IMR-90 (cell line): ENCODE measurements around the gene VARS2. TPM values are rescaled to one million over a fixed set of nuclear protein-coding genes. Genes with fewer than 3 reads are reported as not detected.
A peak's percentile ranks its signal among the peaks of the same experiment; 100 is the strongest.

Source experiments
- ATAC-seq: fragments of 200-7000 bp; cut with Tn5 transposase; 2 replicates; pipeline ENCODE4 v1.9.1; 2020; ENCODE audit warnings: low read depth, mild to moderate bottlenecking, moderate library complexity
- BruUV-seq: library from RNA; stranded (reverse); fragments of 400-500 nt; replicated peaks from 2 replicates; lab custom pipeline; 2021; lab: Mats Ljungman, UMichigan
- CTCF ChIA-PET: fragments of 300-600 bp; formaldehyde crosslinking; extraction: SDS; loops from one replicate; lab custom pipeline; 2021; ENCODE audit warnings: antibody characterized with exemption; lab: Yijun Ruan, JAX
- POLR2A ChIA-PET: fragments of 300-600 bp; sonication (Branson Sonifier 250); formaldehyde crosslinking; loops from one replicate; lab custom pipeline; 2022; ENCODE audit warnings: antibody characterized with exemption; ENCODE audit not compliant: unreplicated experiment; lab: Charles Lee
- DNase-seq: peaks from one replicate; pipeline ENCODE4 v3.0.0; 2013
- H2AFZ ChIP-seq: replicated peaks from 2 replicates; pipeline ENCODE3; 2013; ENCODE audit warnings: low read length, mild to moderate bottlenecking; ENCODE audit not compliant: poor library complexity
- H2AK5ac ChIP-seq: 2 replicates; pipeline ENCODE4 v1.6.1; 2013; ENCODE audit warnings: low read depth, low read length, inconsistent platforms
- H2AK9ac ChIP-seq: replicated peaks from 2 replicates; pipeline ENCODE3; 2013; ENCODE audit warnings: mild to moderate bottlenecking, low read depth, low read length, moderate library complexity; ENCODE audit not compliant: poor library complexity
- H2BK120ac ChIP-seq: 2 replicates; pipeline ENCODE4 v1.6.1; 2013; ENCODE audit warnings: low read depth, low read length, inconsistent platforms
- H2BK15ac ChIP-seq: 3 replicates; pipeline ENCODE4 v1.6.1; 2013; ENCODE audit warnings: low read depth, low read length, inconsistent platforms
- H2BK20ac ChIP-seq: 2 replicates; pipeline ENCODE4 v1.6.1; 2013; ENCODE audit warnings: low read depth, mild to moderate bottlenecking, inconsistent platforms, low read length, moderate library complexity
- H2BK5ac ChIP-seq: 2 replicates; pipeline ENCODE4 v1.6.1; 2013; ENCODE audit warnings: mild to moderate bottlenecking, low read depth, low read length, inconsistent platforms; ENCODE audit not compliant: poor library complexity, severe bottlenecking
- H3K14ac ChIP-seq: replicated peaks from 2 replicates; pipeline ENCODE4 v1.6.1; 2013; ENCODE audit warnings: low read depth, low read length, inconsistent platforms
- H3K18ac ChIP-seq: 2 replicates; pipeline ENCODE4 v1.6.1; 2013; ENCODE audit warnings: low read depth, low read length, control low read depth
- H3K23ac ChIP-seq: 2 replicates; pipeline ENCODE4 v1.6.1; 2013; ENCODE audit warnings: low read depth, low read length, inconsistent platforms
- H3K27ac ChIP-seq: 2 replicates; pipeline ENCODE4 v1.5.1; 2013; ENCODE audit warnings: mild to moderate bottlenecking, control low read depth, low read length; ENCODE audit not compliant: insufficient read depth
- H3K27me3 ChIP-seq: 2 replicates; pipeline ENCODE4 v1.6.1; 2013; ENCODE audit warnings: low read length; ENCODE audit not compliant: control insufficient read depth, insufficient read depth
- H3K36me3 ChIP-seq: 2 replicates; pipeline ENCODE4 v1.6.1; 2013; ENCODE audit warnings: low read length, mixed read lengths; ENCODE audit not compliant: control insufficient read depth, insufficient read depth
- H3K4ac ChIP-seq: 2 replicates; pipeline ENCODE4 v1.6.1; 2013; ENCODE audit warnings: low read depth, low read length, inconsistent platforms
- H3K4me1 ChIP-seq: 2 replicates; pipeline ENCODE4 v1.6.1; 2013; ENCODE audit warnings: low read length, mixed read lengths; ENCODE audit not compliant: control insufficient read depth, insufficient read depth
- H3K4me2 ChIP-seq: 2 replicates; pipeline ENCODE4 v1.6.1; 2013; ENCODE audit warnings: low read depth, mild to moderate bottlenecking, control low read depth, low read length, moderate library complexity
- H3K4me3 ChIP-seq: 2 replicates; pipeline ENCODE4 v1.5.1; 2013; ENCODE audit warnings: low read depth, mild to moderate bottlenecking, control low read depth, low read length, moderate library complexity; ENCODE audit not compliant: insufficient read depth
- H3K56ac ChIP-seq: 2 replicates; pipeline ENCODE4 v1.6.1; 2013; ENCODE audit warnings: low read length, inconsistent platforms; ENCODE audit not compliant: insufficient read depth; ENCODE audit errors: extremely low read depth
- H3K79me1 ChIP-seq, 2 experiments: 2 replicates each; pipeline ENCODE4 v1.6.1; 2013; ENCODE audit warnings: low read length in 2 of 2, inconsistent platforms in 1 of 2, low read depth in 1 of 2
- H3K9ac ChIP-seq: 2 replicates; pipeline ENCODE4 v1.6.1; 2013; ENCODE audit warnings: low read depth, low read length, control low read depth
- H3K9me1 ChIP-seq: 2 replicates; pipeline ENCODE4 v1.6.1; 2013; ENCODE audit warnings: low read length, inconsistent platforms; ENCODE audit not compliant: insufficient read depth
- H3K9me3 ChIP-seq: 2 replicates; pipeline ENCODE4 v1.6.1; 2013; ENCODE audit warnings: low read length; ENCODE audit not compliant: control insufficient read depth, insufficient read depth
- H4K20me1 ChIP-seq: 2 replicates; pipeline ENCODE4 v1.6.1; 2013; ENCODE audit warnings: low read length, inconsistent platforms; ENCODE audit not compliant: insufficient read depth
- H4K5ac ChIP-seq: 2 replicates; pipeline ENCODE4 v1.6.1; 2013; ENCODE audit warnings: mild to moderate bottlenecking, low read depth, low read length, control low read depth
- H4K8ac ChIP-seq, 2 experiments: 2 replicates each; pipeline ENCODE4 v1.6.1; 2013; ENCODE audit warnings: low read depth in 2 of 2, low read length in 2 of 2, control low read depth in 1 of 2, inconsistent platforms in 1 of 2
- H4K91ac ChIP-seq: 2 replicates; pipeline ENCODE4 v1.6.1; 2013; ENCODE audit warnings: low read depth, low read length, inconsistent platforms; ENCODE audit not compliant: insufficient read depth
- CTCF ChIP-seq: conservative IDR thresholded peaks from 2 replicates; pipeline ENCODE4 v1.5.1; 2012; ENCODE audit warnings: mild to moderate bottlenecking, low read depth, low read length, improper control_type of control experiment
- MAFK ChIP-seq: IDR thresholded peaks from 2 replicates; pipeline ENCODE4 v1.6.1; 2012; ENCODE audit warnings: low read depth, low read length, improper control_type of control experiment
- MAZ ChIP-seq: IDR thresholded peaks from 2 replicates; pipeline ENCODE4 v1.6.1; 2012; ENCODE audit warnings: low read depth, mild to moderate bottlenecking, low read length, improper control_type of control experiment, moderate library complexity, borderline replicate concordance
- MXI1 ChIP-seq: IDR thresholded peaks from 2 replicates; pipeline ENCODE4 v1.6.1; 2012; ENCODE audit warnings: low read depth, mild to moderate bottlenecking, low read length, moderate library complexity, borderline replicate concordance
- USF2 ChIP-seq: fragments of 150-350 bp; IDR thresholded peaks from 2 replicates; pipeline ENCODE4 v1.6.1; 2017; ENCODE audit warnings: mild to moderate bottlenecking, antibody characterized with exemption, low read length, low read depth
- WGBS, 2 experiments: methylation state at CpG; one replicate each; pipeline versions ENCODE4 v1.1.5 to v1.1.7; 2013; ENCODE audit warnings: missing lambda C conversion rate in 2 of 2; ENCODE audit not compliant: insufficient read length in 1 of 2; ENCODE audit errors: extremely low coverage in 2 of 2; 5-methylcytosine and 5-hydroxymethylcytosine counted together
- dilution Hi-C: fragments of 300-500 bp; cut with HindIII; formaldehyde crosslinking; loops from one replicate; pipeline ENCODE4 v1.14.3; 2018; ENCODE audit warnings: low sequenced_read_pairs; ENCODE audit not compliant: unreplicated experiment
- in situ Hi-C: fragments of 300-500 bp; cut with MboI; formaldehyde crosslinking; loops from 3 replicates; pipeline ENCODE4 v1.14.3; 2019; ENCODE audit warnings: low sequenced_read_pairs, inconsistent platforms, mixed read lengths
- intact Hi-C: fragments of 100-400 bp; cut with micrococcal nuclease; formaldehyde crosslinking; loops from 2 replicates; pipeline ENCODE4 v1.10.0; 2022
- polyA plus RNA-seq, 3 experiments: library from polyadenylated mRNA; depleted of rRNA; stranded (reverse); fragments of >200 nt; gene quantifications; 2 replicates each; pipeline ENCODE4 v1.2.3, GENCODE V29; 2012; ENCODE audit warnings: low replicate concordance in 1 of 3
- total RNA-seq: library from RNA; depleted of rRNA; stranded (reverse); fragments of >200 nt; gene quantifications from 2 replicates; pipeline ENCODE4 v1.2.3, GENCODE V29; 2012

VARS2 gene
- total and polyA plus RNA-seq, 2 of the 4 experiments (the other 2 are of a cell fraction), result 7.2 to 14.0 TPM

GRCh38 chr6:30928677-30929076 is 14.6 kb downstream of the VARS2 start:
- no peak overlapping the region for H3K9ac ChIP-seq
- H3K9me1 ChIP-seq, result no peaks in the 10 kb centered on the region
- no peak overlapping the region for H3K4me3 ChIP-seq
- no peak overlapping the region for H4K5ac ChIP-seq
- no peak overlapping the region for H2BK20ac ChIP-seq
- BruUV-seq, result no TSS peak
- H3K56ac ChIP-seq, result no peak overlapping the region
- intact Hi-C loops, result no loop called here
- no peaks in the 10 kb centered on the region for H3K4me1 ChIP-seq
- peaks cover 14% of the 10 kb centered on the region; the same call in 1 of the 2 replicates for H3K27me3 ChIP-seq
- no peak overlapping the region for H2AFZ ChIP-seq
- CTCF ChIA-PET, result interaction anchor here (0.6 kb wide), 1 partner anchor 106 kb away, joined by 5 read pairs; no protein-coding TSS in a partner anchor
- dilution Hi-C loops, result no loop called here
- H3K4ac ChIP-seq, result no peak overlapping the region
- in situ Hi-C loops, result no loop called here
- no peak overlapping the region for H3K14ac ChIP-seq
- DNase-seq (no peak), ATAC-seq (no peak)
- POLR2A ChIA-PET, result no interaction called here
- H3K18ac ChIP-seq, result no peak overlapping the region
- H3K9me3 ChIP-seq, result peaks cover 4% of the 10 kb centered on the region
- TF ChIP-seq CTCF (no peak), MXI1 (no peak), MAZ (no peak), MAFK (no peak), USF2 (peak; percentile 42; the same call in 1 of the 2 replicates)
- no peak overlapping the region for H2BK120ac ChIP-seq
- no peak overlapping the region for H2AK5ac ChIP-seq
- no peak overlapping the region for H3K4me2 ChIP-seq
- peaks cover 6% of the 10 kb centered on the region for H3K36me3 ChIP-seq
- no peak overlapping the region for H2BK15ac ChIP-seq
- no peak overlapping the region for H4K91ac ChIP-seq
- H3K23ac ChIP-seq, result no peak overlapping the region
- H4K20me1 ChIP-seq, result no peaks in the 10 kb centered on the region
- no peak overlapping the region for H4K8ac ChIP-seq
- H2BK5ac ChIP-seq, result no peak overlapping the region
- no peak overlapping the region for H3K27ac ChIP-seq
- H3K79me1 ChIP-seq, result no peaks in the 10 kb centered on the region
- 92% methylated on average over 2 of the region's 3 CpGs; no CpG with 5 or more reads in 1 of the 2 experiments for WGBS, 2 experiments
- H2AK9ac ChIP-seq, result no peak overlapping the region
